B cell (primary cell): ENCODE measurements around the gene NINJ2. TPM values are rescaled to one million over a fixed set of nuclear protein-coding genes. Genes with fewer than 3 reads are reported as not detected.

Source experiments
- ATAC-seq: fragments of 200-7000 bp; cut with Tn5 transposase; one replicate; pipeline ENCODE4 v1.10.0; 2021; ENCODE audit warnings: low read depth, mild to moderate bottlenecking, moderate number of reproducible peaks, moderate library complexity
- CTCF ChIA-PET: fragments of 350-600 bp; sonication (Branson Sonifier 250); formaldehyde crosslinking; loops from one replicate; lab custom pipeline; 2021; ENCODE audit warnings: antibody characterized with exemption, inconsistent platforms; lab: Charles Lee
- POLR2A ChIA-PET: fragments of 350-600 bp; sonication (Branson Sonifier 250); formaldehyde crosslinking; loops from one replicate; lab custom pipeline; 2021; ENCODE audit warnings: antibody characterized with exemption; lab: Charles Lee
- DNase-seq: peaks from one replicate; pipeline ENCODE4 v3.0.0; 2013
- H2AFZ ChIP-seq: 2 replicates; pipeline ENCODE4 v1.6.1; 2012; ENCODE audit warnings: mild to moderate bottlenecking, low read depth, low read length; ENCODE audit not compliant: insufficient read depth, poor library complexity, severe bottlenecking
- H3K27ac ChIP-seq, 2 donors: 1 replicate in 1 of 2; 2 replicates in 1 of 2; pipeline ENCODE4 v1.5.1; 2012 to 2013; ENCODE audit warnings: low read length in 2 of 2, mild to moderate bottlenecking in 2 of 2, moderate library complexity in 1 of 2
- H3K27me3 ChIP-seq, 4 experiments: fragments of 200-600 bp in 1 of 4; sonication (generic) in 1 of 4; replicated peaks in 1 of 4; 1 replicate in 2 of 4; 2 replicates in 2 of 4; pipeline versions ENCODE4 v1.6.1 to v1.7.0; 2013 to 2016; ENCODE audit warnings: low read length in 3 of 4, mild to moderate bottlenecking in 2 of 4, mixed read lengths in 1 of 4, moderate library complexity in 1 of 4; ENCODE audit not compliant: insufficient read depth in 4 of 4, control insufficient read depth in 3 of 4; ENCODE audit errors: control extremely low read depth in 1 of 4
- H3K36me3 ChIP-seq, 2 experiments: replicated peaks in 1 of 2; 1 replicate in 1 of 2; 2 replicates in 1 of 2; pipeline versions ENCODE4 v1.6.1 to v1.7.1; 2013; ENCODE audit warnings: low read length in 1 of 2; ENCODE audit not compliant: insufficient read depth in 2 of 2, control insufficient read depth in 1 of 2; ENCODE audit errors: control extremely low read depth in 1 of 2, extremely low read depth in 1 of 2
- H3K4me1 ChIP-seq, 2 donors: fragments of 200-600 bp in 1 of 2; sonication (generic) in 1 of 2; 1 replicate in 1 of 2; 2 replicates in 1 of 2; pipeline versions ENCODE4 v1.5.1 to v1.6.1; 2013 to 2017; ENCODE audit warnings: low read length in 2 of 2; ENCODE audit not compliant: control insufficient read depth in 2 of 2, insufficient read depth in 2 of 2
- H3K4me2 ChIP-seq: replicated peaks from 2 replicates; pipeline ENCODE3; 2012; ENCODE audit warnings: mild to moderate bottlenecking, low read depth, low read length; ENCODE audit not compliant: poor library complexity, severe bottlenecking
- H3K4me3 ChIP-seq, 5 experiments: fragments of 200-600 bp in 1 of 5; sonication (generic) in 1 of 5; 1 replicate in 3 of 5; 2 replicates in 2 of 5; pipeline versions ENCODE4 v1.5.1 to v1.7.0; 2011 to 2016; ENCODE audit warnings: low read length in 4 of 5, mild to moderate bottlenecking in 4 of 5, low read depth in 2 of 5, control low read depth in 1 of 5, moderate library complexity in 1 of 5; ENCODE audit not compliant: insufficient read depth in 1 of 5; ENCODE audit errors: control extremely low read depth in 1 of 5, extremely low read depth in 1 of 5
- H3K79me2 ChIP-seq: fragments of 200-600 bp; sonication (generic); one replicate; pipeline ENCODE4 v1.6.0; 2016; ENCODE audit warnings: low read length; ENCODE audit not compliant: control insufficient read depth, insufficient read depth
- H3K9ac ChIP-seq: fragments of 200-600 bp; sonication (generic); 2 replicates; pipeline ENCODE4 v1.6.1; 2017; ENCODE audit warnings: mild to moderate bottlenecking, low read length, moderate library complexity
- H3K9me3 ChIP-seq, 3 donors: one replicate each; pipeline versions ENCODE4 v1.6.1 to v1.7.1; 2013; ENCODE audit warnings: low read length in 2 of 3; ENCODE audit not compliant: control insufficient read depth in 2 of 3, insufficient read depth in 1 of 3; ENCODE audit errors: control extremely low read depth in 1 of 3
- H4K20me1 ChIP-seq: 2 replicates; pipeline ENCODE4 v1.6.0; 2012; ENCODE audit warnings: mild to moderate bottlenecking, low read length; ENCODE audit not compliant: insufficient read depth, control insufficient read depth, poor library complexity, severe bottlenecking
- H3K27ac Mint-ChIP-seq: one replicate; pipeline ENCODE4 v1.8.0; 2021; ENCODE audit warnings: mixed read lengths
- H3K27me3 Mint-ChIP-seq: one replicate; pipeline ENCODE4 v1.8.0; 2021; ENCODE audit warnings: mixed read lengths
- H3K4me1 Mint-ChIP-seq: one replicate; pipeline ENCODE4 v1.8.0; 2021; ENCODE audit warnings: mixed read lengths
- H3K4me3 Mint-ChIP-seq: one replicate; pipeline ENCODE4 v1.8.0; 2021; ENCODE audit warnings: mixed read lengths
- H3K9me3 Mint-ChIP-seq: one replicate; pipeline ENCODE4 v1.8.0; 2022; ENCODE audit warnings: mixed read lengths; ENCODE audit not compliant: insufficient read depth
- EZH2 ChIP-seq: IDR thresholded peaks from 2 replicates; pipeline ENCODE4 v1.6.1; 2012; ENCODE audit warnings: borderline replicate concordance, low read depth, mild to moderate bottlenecking, moderate library complexity, low read length; ENCODE audit not compliant: insufficient read depth, poor library complexity, severe bottlenecking
- WGBS: methylation state at CpG from one replicate; pipeline ENCODE4 v1.1.5; 2013; ENCODE audit warnings: missing lambda C conversion rate; ENCODE audit not compliant: insufficient coverage; 5-methylcytosine and 5-hydroxymethylcytosine counted together
- intact Hi-C: fragments of 100-400 bp; cut with micrococcal nuclease; formaldehyde crosslinking; loops from one replicate; pipeline ENCODE4 v1.10.0; 2022
- polyA plus RNA-seq: library from polyadenylated mRNA; depleted of rRNA; stranded (reverse); fragments of >200 nt; gene quantifications from 2 replicates; pipeline ENCODE4 v1.2.3, GENCODE V29; 2012
- small RNA-seq: library from RNA; depleted of rRNA; stranded (forward); fragments of <200 nt; gene quantifications from one replicate; pipeline ENCODE3, GENCODE V24; 2012; ENCODE audit warnings: low replicate concordance, low read depth; ENCODE audit not compliant: insufficient read length
- total RNA-seq, 2 donors: library from RNA; stranded (reverse); fragments of 120-200 nt in 1 of 2; gene quantifications; 1 replicate in 1 of 2; 2 replicates in 1 of 2; pipeline versions ENCODE4 v1.2.3 to v1.2.4, GENCODE V29; 2013 to 2022
- TF ChIP-seq, protein P1 (sequence below): fragments of 200-600 bp; IDR thresholded peaks from one replicate; pipeline ENCODE4 v1.8.0; 2022; ENCODE audit warnings: antibody characterized with exemption, mild to moderate bottlenecking

NINJ2 gene
- total and polyA plus RNA-seq, 2 donors (not counting 1 experiment from before 2014, with no cell fraction given): 2.9 to 10.2 TPM

DNA sequence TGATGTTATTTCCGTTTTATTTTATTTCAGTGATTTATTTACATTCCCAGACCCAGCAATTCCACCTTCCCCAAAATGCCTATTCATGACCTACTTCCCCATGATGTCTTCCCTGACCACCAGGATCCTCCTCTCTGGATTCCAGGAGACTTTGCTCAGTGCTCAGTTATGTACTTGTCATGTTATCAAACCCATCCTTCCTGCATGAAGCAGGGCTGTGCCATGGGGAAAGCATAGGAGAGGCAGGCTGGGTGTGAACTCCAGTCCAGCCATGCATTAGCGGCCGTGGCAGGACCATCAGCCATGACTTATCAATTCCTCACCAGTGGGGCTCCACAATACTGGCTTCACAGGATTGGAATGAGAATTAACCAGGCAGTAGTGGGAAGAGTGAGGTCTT lies 145.7 kb downstream of the NINJ2 start:
- ChIA-PET POLR2A (no interaction called here), CTCF (no interaction called here)
- Histone ChIP-seq H4K20me1 (no peaks in the 10 kb centered on the region), H3K79me2 (no peaks in the 10 kb centered on the region), H3K9me3 (peaks cover 0 to 4% (median 0%) of the 10 kb centered on the region in 3 donors), H3K4me2 (no peak overlapping the region), H3K4me3 (no peak overlapping the region), H3K9ac (no peak overlapping the region), H3K36me3 (no peaks in the 10 kb centered on the region), H2AFZ (no peak overlapping the region), H3K27ac (no peak overlapping the region), H3K4me1 (no peaks in the 10 kb centered on the region), H3K27me3 (peaks cover 0 to 10% (median 1%) of the 10 kb centered on the region in 4 experiments)
- Mint-ChIP-seq H3K4me1 (no peaks in the 10 kb centered on the region), H3K27ac (no peak overlapping the region), H3K9me3 (no peaks in the 10 kb centered on the region), H3K27me3 (peaks cover 28% of the 10 kb centered on the region), H3K4me3 (no peak overlapping the region)
- intact Hi-C loops: no loop called here
- TF ChIP-seq EZH2: no peak
- TF ChIP-seq, protein P1, sequence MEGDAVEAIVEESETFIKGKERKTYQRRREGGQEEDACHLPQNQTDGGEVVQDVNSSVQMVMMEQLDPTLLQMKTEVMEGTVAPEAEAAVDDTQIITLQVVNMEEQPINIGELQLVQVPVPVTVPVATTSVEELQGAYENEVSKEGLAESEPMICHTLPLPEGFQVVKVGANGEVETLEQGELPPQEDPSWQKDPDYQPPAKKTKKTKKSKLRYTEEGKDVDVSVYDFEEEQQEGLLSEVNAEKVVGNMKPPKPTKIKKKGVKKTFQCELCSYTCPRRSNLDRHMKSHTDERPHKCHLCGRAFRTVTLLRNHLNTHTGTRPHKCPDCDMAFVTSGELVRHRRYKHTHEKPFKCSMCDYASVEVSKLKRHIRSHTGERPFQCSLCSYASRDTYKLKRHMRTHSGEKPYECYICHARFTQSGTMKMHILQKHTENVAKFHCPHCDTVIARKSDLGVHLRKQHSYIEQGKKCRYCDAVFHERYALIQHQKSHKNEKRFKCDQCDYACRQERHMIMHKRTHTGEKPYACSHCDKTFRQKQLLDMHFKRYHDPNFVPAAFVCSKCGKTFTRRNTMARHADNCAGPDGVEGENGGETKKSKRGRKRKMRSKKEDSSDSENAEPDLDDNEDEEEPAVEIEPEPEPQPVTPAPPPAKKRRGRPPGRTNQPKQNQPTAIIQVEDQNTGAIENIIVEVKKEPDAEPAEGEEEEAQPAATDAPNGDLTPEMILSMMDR: no peak
- ATAC-seq: no peak
- WGBS: 83% methylated on average over 2 of the region's 3 CpGs
- DNase-seq: no peak

Small RNA genes lying within 50 kb of the gene (small RNA-seq; reads per million reads assigned to genes)
- gene RNU7-103P: not detected

Other genes starting within 250 kb of the NINJ2 start
- not detected in 2 replicates for gene B4GALNT3, start 203.5 kb downstream of the NINJ2 start, total RNA-seq
- 0.13 and 0.25 TPM in 2 replicates for gene B4GALNT3, start 203.5 kb downstream of the NINJ2 start, polyA plus RNA-seq
- 188 and 202 TPM in 2 replicates for gene WNK1, start 89.1 kb upstream of the NINJ2 start, total RNA-seq
- gene WNK1, start 89.1 kb upstream of the NINJ2 start, polyA plus RNA-seq: 42.6 and 43.9 TPM in 2 replicates